ENCODE measurements around the gene HSPBAP1.
A peak's percentile ranks its signal among the peaks of the same experiment; 100 is the strongest.
"Not testable (repeated sequence)": the region's sequence is repeated elsewhere in the genome, so short reads cannot be mapped to it uniquely, and the experiment has no call there.

Gene HSPBAP1

DNA sequence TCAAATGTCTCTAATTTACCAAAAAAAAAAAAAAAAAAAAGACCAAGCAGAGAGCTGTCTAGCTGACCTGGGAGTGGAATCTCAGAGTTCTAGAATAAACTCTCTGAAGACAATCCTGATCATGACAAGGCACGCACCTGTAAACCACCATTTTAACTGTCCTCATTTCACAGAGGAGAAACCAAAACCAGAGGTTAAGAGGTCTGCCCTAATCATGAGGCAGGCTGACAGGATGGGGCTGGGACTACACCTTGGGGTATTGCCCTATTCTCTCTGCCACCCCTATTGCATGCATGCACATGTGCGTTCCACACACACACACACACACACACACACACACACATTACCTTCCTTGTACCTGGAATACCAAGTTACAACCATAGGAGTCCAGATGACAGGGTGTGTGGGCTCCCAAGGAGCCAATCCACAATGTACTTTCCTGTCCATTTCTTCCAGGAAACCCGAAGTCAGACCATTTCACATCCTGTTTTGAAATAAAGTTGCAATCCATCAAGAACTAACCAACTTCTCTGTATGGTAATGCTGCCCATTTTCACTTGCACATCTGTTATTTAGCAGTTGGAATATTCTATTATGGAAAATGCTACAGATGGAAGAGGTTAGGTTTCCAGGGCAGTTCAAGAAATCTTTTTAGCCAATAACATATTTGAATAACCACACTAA lies 34.6 kb downstream of the HSPBAP1 start:
- TF ChIP-seq, protein P1, sequence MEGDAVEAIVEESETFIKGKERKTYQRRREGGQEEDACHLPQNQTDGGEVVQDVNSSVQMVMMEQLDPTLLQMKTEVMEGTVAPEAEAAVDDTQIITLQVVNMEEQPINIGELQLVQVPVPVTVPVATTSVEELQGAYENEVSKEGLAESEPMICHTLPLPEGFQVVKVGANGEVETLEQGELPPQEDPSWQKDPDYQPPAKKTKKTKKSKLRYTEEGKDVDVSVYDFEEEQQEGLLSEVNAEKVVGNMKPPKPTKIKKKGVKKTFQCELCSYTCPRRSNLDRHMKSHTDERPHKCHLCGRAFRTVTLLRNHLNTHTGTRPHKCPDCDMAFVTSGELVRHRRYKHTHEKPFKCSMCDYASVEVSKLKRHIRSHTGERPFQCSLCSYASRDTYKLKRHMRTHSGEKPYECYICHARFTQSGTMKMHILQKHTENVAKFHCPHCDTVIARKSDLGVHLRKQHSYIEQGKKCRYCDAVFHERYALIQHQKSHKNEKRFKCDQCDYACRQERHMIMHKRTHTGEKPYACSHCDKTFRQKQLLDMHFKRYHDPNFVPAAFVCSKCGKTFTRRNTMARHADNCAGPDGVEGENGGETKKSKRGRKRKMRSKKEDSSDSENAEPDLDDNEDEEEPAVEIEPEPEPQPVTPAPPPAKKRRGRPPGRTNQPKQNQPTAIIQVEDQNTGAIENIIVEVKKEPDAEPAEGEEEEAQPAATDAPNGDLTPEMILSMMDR (IDR thresholded peaks at IDR 0.05; ENCODE audit: low read length, missing control alignments) = no peak
- peak; percentile 49 for DNase-seq (ENCODE audit: low read depth)
- no peak overlapping the region for H3K4me3 ChIP-seq (replicated peaks; ENCODE audit: low read depth, low read length)

GRCh38 chr3:122755491-122755890 lies 38.1 kb downstream of the HSPBAP1 start:
- no peak for DNase-seq (ENCODE audit: low read depth)
- H3K4me3 ChIP-seq (replicated peaks; ENCODE audit: low read depth, low read length) = no peak overlapping the region
- TF ChIP-seq, protein P1 (IDR thresholded peaks at IDR 0.05; ENCODE audit: low read length, missing control alignments) = no peak

- no peak overlapping the region for H3K4me3 ChIP-seq (replicated peaks; ENCODE audit: low read depth, low read length)
- peak; percentile 67 for DNase-seq (ENCODE audit: low read depth)
- TF ChIP-seq, protein P1 (IDR thresholded peaks at IDR 0.05; ENCODE audit: low read length, missing control alignments) = peak; percentile 93
Measured at GRCh38 chr3:122754929-122755328, 38.7 kb downstream of the HSPBAP1 start.

DNA sequence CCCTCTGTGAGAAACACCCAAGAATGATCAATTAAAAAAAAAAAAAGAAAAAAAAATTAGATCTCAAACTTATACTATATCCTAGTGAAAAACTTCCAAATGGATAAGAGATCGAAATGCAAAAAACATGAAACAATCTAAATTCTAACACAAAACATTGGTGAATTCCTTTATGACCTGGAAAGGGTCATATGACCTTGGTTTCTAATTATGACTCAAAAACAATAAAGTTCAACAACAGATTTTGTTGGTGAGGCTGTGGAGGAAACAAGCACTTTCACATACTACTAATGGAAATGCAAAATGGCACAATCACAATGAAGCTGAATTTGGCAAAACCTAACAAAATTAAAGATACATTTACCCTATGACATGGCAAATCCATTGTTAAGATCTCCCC lies 45.3 kb downstream of the HSPBAP1 start:
- TF ChIP-seq, protein P1 (IDR thresholded peaks at IDR 0.05; ENCODE audit: low read length, missing control alignments) = no peak
- no peak overlapping the region for H3K4me3 ChIP-seq (replicated peaks; ENCODE audit: low read depth, low read length)
- DNase-seq (ENCODE audit: low read depth) = no peak

DNA sequence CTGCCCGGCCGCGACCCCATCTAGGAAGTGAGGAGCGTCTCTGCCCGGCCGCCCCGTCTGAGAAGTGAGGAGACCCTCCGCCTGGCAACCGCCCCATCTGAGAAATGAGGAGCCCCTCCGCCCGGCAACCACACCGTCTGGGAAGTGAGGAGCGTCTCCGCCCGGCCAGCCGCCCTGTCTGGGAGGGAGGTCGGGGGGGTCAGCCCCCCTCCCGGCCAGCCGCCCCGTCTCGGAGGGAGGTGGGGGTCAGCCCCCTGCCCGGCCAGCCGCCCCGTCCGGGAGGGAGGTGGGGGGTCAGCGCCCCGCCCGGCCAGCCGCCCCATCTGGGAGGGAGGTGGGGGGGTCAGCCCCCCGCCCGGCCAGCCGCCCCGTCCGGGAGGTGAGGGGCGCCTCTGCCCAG lies 46.3 kb downstream of the HSPBAP1 start:
- not testable (repeated sequence) for DNase-seq (ENCODE audit: low read depth); H3K4me3 ChIP-seq (replicated peaks; ENCODE audit: low read depth, low read length)

- peak; percentile 69 for DNase-seq (ENCODE audit: low read depth)
- no peak overlapping the region for H3K4me3 ChIP-seq (replicated peaks; ENCODE audit: low read depth, low read length)
- TF ChIP-seq, protein P1 (IDR thresholded peaks at IDR 0.05; ENCODE audit: low read length, missing control alignments) = no peak
Measured at GRCh38 chr3:122745369-122746021, 48.1 kb downstream of the HSPBAP1 start.

- H3K4me3 ChIP-seq (replicated peaks; ENCODE audit: low read depth, low read length) = no peak overlapping the region
- TF ChIP-seq, protein P1 (IDR thresholded peaks at IDR 0.05; ENCODE audit: low read length, missing control alignments) = no peak
- DNase-seq (ENCODE audit: low read depth) = no peak
Measured at GRCh38 chr3:122743581-122744120, 50.0 kb downstream of the HSPBAP1 start.

Measured in fibroblast of pulmonary artery (primary cell).